ENCODE data around the gene FBN1. TPM values are rescaled to one million over a fixed set of nuclear protein-coding genes. Genes with fewer than 3 reads are reported as not detected.

The FBN1 gene
- total and polyA plus RNA-seq, 2 experiments from 2014 or later = 1.9 to 3.8 TPM

- DNase-seq (ENCODE audit: low spot score) (no peak), ATAC-seq (no peak)
- Mint-ChIP-seq H3K27ac (no peak overlapping the region), H3K36me3 (ENCODE audit: low read depth) (no peaks in the 10 kb centered on the region), H3K4me1 (peaks cover 4% of the 10 kb centered on the region; the same call in 1 of the 3 replicates), H3K27me3 (ENCODE audit: insufficient read depth, low read depth, poor library complexity) (no peaks in the 10 kb centered on the region), H3K4me3 (no peak overlapping the region), H3K9me3 (no peaks in the 10 kb centered on the region)
- H3K36me3 ChIP-seq (ENCODE audit: insufficient read depth) = no peaks in the 10 kb centered on the region
- H3K4me1 ChIP-seq (ENCODE audit: insufficient read depth) = no peaks in the 10 kb centered on the region
- no peaks in the 10 kb centered on the region for H3F3A ChIP-seq (replicated peaks; ENCODE audit: low read depth)
- H3K4me2 ChIP-seq = no peak overlapping the region
- no peaks in the 10 kb centered on the region for H3K27me3 ChIP-seq (ENCODE audit: insufficient read depth)
- TF ChIP-seq REST (IDR thresholded peaks at IDR 0.05; ENCODE audit: unreplicated experiment) (no peak), CREB1 (CRISPR knock-in tag; IDR thresholded peaks at IDR 0.05; ENCODE audit: low read depth) (no peak), ZNF331 (CRISPR knock-in tag; IDR thresholded peaks at IDR 0.05; ENCODE audit: low read depth) (no peak)
- H3K9me2 ChIP-seq (ENCODE audit: insufficient read depth) = no peaks in the 10 kb centered on the region
- H3K4me3 ChIP-seq = no peak overlapping the region
- no peak overlapping the region for H3K27ac ChIP-seq (ENCODE audit: low read depth)
- no peaks in the 10 kb centered on the region for H4K20me1 ChIP-seq (replicated peaks; ENCODE audit: insufficient read depth)
- H3K79me2 ChIP-seq (replicated peaks; ENCODE audit: insufficient read depth) = no peaks in the 10 kb centered on the region
- no peak overlapping the region for H2AFZ ChIP-seq
Observed at GRCh38 chr15:48548455-48548854, 97.1 kb downstream of the FBN1 start.

DNA sequence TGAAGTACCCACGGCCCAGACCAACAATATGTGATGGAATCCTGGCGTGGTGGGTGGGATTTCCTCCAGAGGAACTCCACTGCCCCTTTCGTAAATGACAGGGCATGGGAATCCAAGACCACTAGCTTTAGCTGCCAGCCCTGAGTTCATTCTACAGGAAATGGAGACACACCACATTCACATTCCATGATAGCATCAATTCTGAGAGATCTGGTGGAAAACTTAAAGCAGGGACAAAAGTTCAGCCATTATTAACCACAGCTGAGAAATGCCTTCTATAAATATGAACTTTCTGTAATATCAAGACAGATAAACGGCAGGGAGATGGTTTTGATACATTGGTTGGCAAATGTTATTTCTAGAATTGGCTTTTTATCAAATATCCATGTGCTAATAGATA, 98.2 kb downstream of the FBN1 start:
- DNase-seq (ENCODE audit: low spot score) (no peak), ATAC-seq (no peak)
- H3K4me3 ChIP-seq = no peak overlapping the region
- no peaks in the 10 kb centered on the region for H3K79me2 ChIP-seq (replicated peaks; ENCODE audit: insufficient read depth)
- H3K4me3 Mint-ChIP-seq = no peak overlapping the region
- H3K36me3 ChIP-seq (ENCODE audit: insufficient read depth) = no peaks in the 10 kb centered on the region
- H3K27ac Mint-ChIP-seq = no peak overlapping the region
- H3K27ac ChIP-seq (ENCODE audit: low read depth) = no peak overlapping the region
- H3K9me2 ChIP-seq (ENCODE audit: insufficient read depth) = no peaks in the 10 kb centered on the region
- H3K4me1 Mint-ChIP-seq = peaks cover 4% of the 10 kb centered on the region; the same call in 1 of the 3 replicates
- no peak overlapping the region for H2AFZ ChIP-seq
- H4K20me1 ChIP-seq (replicated peaks; ENCODE audit: insufficient read depth) = no peaks in the 10 kb centered on the region
- H3K27me3 ChIP-seq (ENCODE audit: insufficient read depth) = no peaks in the 10 kb centered on the region
- no peaks in the 10 kb centered on the region for H3K27me3 Mint-ChIP-seq (ENCODE audit: insufficient read depth, low read depth, poor library complexity)
- H3K4me2 ChIP-seq = no peak overlapping the region
- H3F3A ChIP-seq (replicated peaks; ENCODE audit: low read depth) = no peaks in the 10 kb centered on the region
- H3K36me3 Mint-ChIP-seq (ENCODE audit: low read depth) = no peaks in the 10 kb centered on the region
- H3K4me1 ChIP-seq (ENCODE audit: insufficient read depth) = no peaks in the 10 kb centered on the region
- no peaks in the 10 kb centered on the region for H3K9me3 Mint-ChIP-seq
- TF ChIP-seq NANOG (IDR thresholded peaks at IDR 0.05; ENCODE audit: borderline replicate concordance) = no peak
- TF ChIP-seq JUNB (IDR thresholded peaks at IDR 0.05; ENCODE audit: unreplicated experiment) = no peak
- no peak for TF ChIP-seq EZH2phosphoT487 (IDR thresholded peaks at IDR 0.05; ENCODE audit: unreplicated experiment)
- TF ChIP-seq ZNF462 (CRISPR knock-in tag; IDR thresholded peaks at IDR 0.05) = no peak
- TF ChIP-seq CTCF (conservative IDR thresholded peaks at IDR 0.05; ENCODE audit: low read depth in 2 of 2) = no peak
- TF ChIP-seq CREB1 (CRISPR knock-in tag; IDR thresholded peaks at IDR 0.05; ENCODE audit: low read depth) = no peak
- no peak for TF ChIP-seq ZNF114 (CRISPR knock-in tag; IDR thresholded peaks at IDR 0.05)
- no peak for TF ChIP-seq ETS1 (IDR thresholded peaks at IDR 0.05)
